Measurements from ENCODE around the gene NUDT22.

- TF ChIP-seq ZNF274 (IDR thresholded peaks at IDR 0.05; ENCODE audit: low read depth, low read length) (no peak), SUZ12 (IDR thresholded peaks at IDR 0.05; ENCODE audit: extremely low read depth, insufficient read depth, insufficient read length) (no peak)
Observed at GRCh38 chr11:64245797-64246620, 19.9 kb downstream of the NUDT22 start.

Data from NT2/D1 (cell line).